ENCODE measurements around the gene PTPN21.

- TF ChIP-seq, protein P1, sequence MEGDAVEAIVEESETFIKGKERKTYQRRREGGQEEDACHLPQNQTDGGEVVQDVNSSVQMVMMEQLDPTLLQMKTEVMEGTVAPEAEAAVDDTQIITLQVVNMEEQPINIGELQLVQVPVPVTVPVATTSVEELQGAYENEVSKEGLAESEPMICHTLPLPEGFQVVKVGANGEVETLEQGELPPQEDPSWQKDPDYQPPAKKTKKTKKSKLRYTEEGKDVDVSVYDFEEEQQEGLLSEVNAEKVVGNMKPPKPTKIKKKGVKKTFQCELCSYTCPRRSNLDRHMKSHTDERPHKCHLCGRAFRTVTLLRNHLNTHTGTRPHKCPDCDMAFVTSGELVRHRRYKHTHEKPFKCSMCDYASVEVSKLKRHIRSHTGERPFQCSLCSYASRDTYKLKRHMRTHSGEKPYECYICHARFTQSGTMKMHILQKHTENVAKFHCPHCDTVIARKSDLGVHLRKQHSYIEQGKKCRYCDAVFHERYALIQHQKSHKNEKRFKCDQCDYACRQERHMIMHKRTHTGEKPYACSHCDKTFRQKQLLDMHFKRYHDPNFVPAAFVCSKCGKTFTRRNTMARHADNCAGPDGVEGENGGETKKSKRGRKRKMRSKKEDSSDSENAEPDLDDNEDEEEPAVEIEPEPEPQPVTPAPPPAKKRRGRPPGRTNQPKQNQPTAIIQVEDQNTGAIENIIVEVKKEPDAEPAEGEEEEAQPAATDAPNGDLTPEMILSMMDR (IDR thresholded peaks at IDR 0.05; ENCODE audit: low read length) = no peak
- TF ChIP-seq EZH2phosphoT487 (IDR thresholded peaks at IDR 0.05; ENCODE audit: low read length) = no peak
- TF ChIP-seq EZH2 (optimal IDR thresholded peaks at IDR 0.05; ENCODE audit: low read depth, low read length) = no peak
These were observed 9.6 kb downstream of the PTPN21 start for GRCh38 chr14:88545256-88545655.

Measured in MM.1S (cell line).